Measurements from ENCODE around the gene SNX32. TPM values are rescaled to one million over a fixed set of nuclear protein-coding genes. Genes with fewer than 3 reads are reported as not detected.

SNX32 gene
- total and polyA plus RNA-seq, 2 of the 13 experiments (the other 11 are each of a cell fraction or from before 2014, with no cell fraction given), result 0.09 to 0.34 TPM

- peak; percentile 54; the same call in 1 of the 2 replicates for TF ChIP-seq ARID5B (CRISPR knock-in tag; IDR thresholded peaks at IDR 0.05)
- 0 out of 2 replicates have a peak, but pooled peaks have one; percentile 38 for TF ChIP-seq SRY (CRISPR knock-in tag; IDR thresholded peaks at IDR 0.05)
- TF ChIP-seq ZFYVE20 (CRISPR knock-in tag; IDR thresholded peaks at IDR 0.05; ENCODE audit: borderline replicate concordance, low read depth), result 0 out of 2 replicates have a peak, but pooled peaks have one; percentile 47
- TF ChIP-seq MBNL3 (CRISPR knock-in tag; conservative IDR thresholded peaks at IDR 0.05), result no peak
- TF ChIP-seq HOXA9 (CRISPR knock-in tag; IDR thresholded peaks at IDR 0.05; ENCODE audit: borderline replicate concordance), result no peak
- 0 out of 2 replicates have a peak, but pooled peaks have one; percentile 57 for TF ChIP-seq NFATC3 (CRISPR knock-in tag; IDR thresholded peaks at IDR 0.05)
- TF ChIP-seq ZNF383 (CRISPR knock-in tag; IDR thresholded peaks at IDR 0.05; ENCODE audit: borderline replicate concordance), result no peak
- TF ChIP-seq ZNF543 (CRISPR knock-in tag; IDR thresholded peaks at IDR 0.05), result no peak
- TF ChIP-seq DZIP1 (CRISPR knock-in tag; IDR thresholded peaks at IDR 0.05), result 0 out of 2 replicates have a peak, but pooled peaks have one; percentile 28
- peak; percentile 83 for TF ChIP-seq ARNT2 (CRISPR knock-in tag; IDR thresholded peaks at IDR 0.05; ENCODE audit: low read depth)
- TF ChIP-seq THAP8 (CRISPR knock-in tag; IDR thresholded peaks at IDR 0.05; ENCODE audit: borderline replicate concordance), result no peak
- 0 out of 2 replicates have a peak, but pooled peaks have one; percentile 43 for TF ChIP-seq ZNF580 (CRISPR knock-in tag; IDR thresholded peaks at IDR 0.05; ENCODE audit: borderline replicate concordance, low read depth)
- TF ChIP-seq ERF (CRISPR knock-in tag; IDR thresholded peaks at IDR 0.05), result peak; percentile 58
- TF ChIP-seq FOXP1 (IDR thresholded peaks at IDR 0.05), result no peak
- TF ChIP-seq FOXP1 (CRISPR knock-in tag; IDR thresholded peaks at IDR 0.05), result no peak
- TF ChIP-seq TFAP4 (IDR thresholded peaks at IDR 0.05; ENCODE audit: borderline replicate concordance, low read depth), result peak; percentile 83; the same call in 1 of the 2 replicates
- TF ChIP-seq ZNF841 (CRISPR knock-in tag; IDR thresholded peaks at IDR 0.05; ENCODE audit: borderline replicate concordance), result no peak
- TF ChIP-seq SP1 (IDR thresholded peaks at IDR 0.05), result no peak
- peak; percentile 88 for TF ChIP-seq SP1 (CRISPR knock-in tag; IDR thresholded peaks at IDR 0.05)
Observed at GRCh38 chr11:65900125-65900898, 66.5 kb downstream of the SNX32 start, which contains the start of gene FOSL1 (continued).
